WTC11 (cell line): ENCODE results near the gene NALF2.

Source experiments
- CREB1 ChIP-seq: sonication (generic); formaldehyde crosslinking; IDR thresholded peaks from 2 replicates; pipeline ENCODE4 v1.8.0; 2023; ENCODE audit warnings: mild to moderate bottlenecking, missing genetic modification reagents
- CREM ChIP-seq: sonication (generic); formaldehyde crosslinking; IDR thresholded peaks from 2 replicates; pipeline ENCODE4 v1.8.1; 2022; ENCODE audit warnings: mild to moderate bottlenecking, missing genetic modification reagents, moderate library complexity
- E2F5 ChIP-seq: sonication (generic); formaldehyde crosslinking; IDR thresholded peaks from 2 replicates; pipeline ENCODE4 v1.8.1; 2022; ENCODE audit warnings: mild to moderate bottlenecking, moderate library complexity, missing genetic modification reagents
- MAX ChIP-seq: sonication (generic); formaldehyde crosslinking; IDR thresholded peaks from 2 replicates; pipeline ENCODE4 v1.8.0; 2022; ENCODE audit warnings: mild to moderate bottlenecking, missing genetic modification reagents
- PRRX2 ChIP-seq: fragments of 250-450 bp; sonication (Bioruptor Pico); IDR thresholded peaks from 2 replicates; pipeline ENCODE4 v1.8.0; 2021; ENCODE audit warnings: mild to moderate bottlenecking
- ZSCAN18 ChIP-seq: fragments of 250-450 bp; sonication (Bioruptor Pico); IDR thresholded peaks from 2 replicates; pipeline ENCODE4 v2.1.2; 2022; ENCODE audit warnings: mild to moderate bottlenecking, moderate library complexity
- TF ChIP-seq, protein P1 (sequence below): fragments of 200-600 bp; IDR thresholded peaks from 2 replicates; pipeline ENCODE4 v1.8.0; 2022; ENCODE audit warnings: antibody characterized with exemption
- TF ChIP-seq, protein P2 (sequence below): sonication (generic); formaldehyde crosslinking; conservative IDR thresholded peaks from 2 replicates; pipeline ENCODE4 v1.8.1; 2022; ENCODE audit warnings: mild to moderate bottlenecking, missing genetic modification reagents
- TF ChIP-seq, protein P3 (sequence below): sonication (generic); formaldehyde crosslinking; IDR thresholded peaks from 2 replicates; pipeline ENCODE4 v1.8.1; 2023; ENCODE audit warnings: mild to moderate bottlenecking, moderate library complexity, missing genetic modification reagents

- TF ChIP-seq MAX (CRISPR knock-in tag) (no peak; the same call in none of the 2 replicates), CREB1 (CRISPR knock-in tag) (no peak), PRRX2 (CRISPR knock-in tag) (no peak), CREM (CRISPR knock-in tag) (no peak), E2F5 (CRISPR knock-in tag) (no peak), ZSCAN18 (no peak)
- TF ChIP-seq, protein P1, sequence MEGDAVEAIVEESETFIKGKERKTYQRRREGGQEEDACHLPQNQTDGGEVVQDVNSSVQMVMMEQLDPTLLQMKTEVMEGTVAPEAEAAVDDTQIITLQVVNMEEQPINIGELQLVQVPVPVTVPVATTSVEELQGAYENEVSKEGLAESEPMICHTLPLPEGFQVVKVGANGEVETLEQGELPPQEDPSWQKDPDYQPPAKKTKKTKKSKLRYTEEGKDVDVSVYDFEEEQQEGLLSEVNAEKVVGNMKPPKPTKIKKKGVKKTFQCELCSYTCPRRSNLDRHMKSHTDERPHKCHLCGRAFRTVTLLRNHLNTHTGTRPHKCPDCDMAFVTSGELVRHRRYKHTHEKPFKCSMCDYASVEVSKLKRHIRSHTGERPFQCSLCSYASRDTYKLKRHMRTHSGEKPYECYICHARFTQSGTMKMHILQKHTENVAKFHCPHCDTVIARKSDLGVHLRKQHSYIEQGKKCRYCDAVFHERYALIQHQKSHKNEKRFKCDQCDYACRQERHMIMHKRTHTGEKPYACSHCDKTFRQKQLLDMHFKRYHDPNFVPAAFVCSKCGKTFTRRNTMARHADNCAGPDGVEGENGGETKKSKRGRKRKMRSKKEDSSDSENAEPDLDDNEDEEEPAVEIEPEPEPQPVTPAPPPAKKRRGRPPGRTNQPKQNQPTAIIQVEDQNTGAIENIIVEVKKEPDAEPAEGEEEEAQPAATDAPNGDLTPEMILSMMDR: no peak
- TF ChIP-seq, protein P2, sequence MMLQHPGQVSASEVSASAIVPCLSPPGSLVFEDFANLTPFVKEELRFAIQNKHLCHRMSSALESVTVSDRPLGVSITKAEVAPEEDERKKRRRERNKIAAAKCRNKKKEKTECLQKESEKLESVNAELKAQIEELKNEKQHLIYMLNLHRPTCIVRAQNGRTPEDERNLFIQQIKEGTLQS (CRISPR knock-in tag): no peak
- TF ChIP-seq, protein P3, sequence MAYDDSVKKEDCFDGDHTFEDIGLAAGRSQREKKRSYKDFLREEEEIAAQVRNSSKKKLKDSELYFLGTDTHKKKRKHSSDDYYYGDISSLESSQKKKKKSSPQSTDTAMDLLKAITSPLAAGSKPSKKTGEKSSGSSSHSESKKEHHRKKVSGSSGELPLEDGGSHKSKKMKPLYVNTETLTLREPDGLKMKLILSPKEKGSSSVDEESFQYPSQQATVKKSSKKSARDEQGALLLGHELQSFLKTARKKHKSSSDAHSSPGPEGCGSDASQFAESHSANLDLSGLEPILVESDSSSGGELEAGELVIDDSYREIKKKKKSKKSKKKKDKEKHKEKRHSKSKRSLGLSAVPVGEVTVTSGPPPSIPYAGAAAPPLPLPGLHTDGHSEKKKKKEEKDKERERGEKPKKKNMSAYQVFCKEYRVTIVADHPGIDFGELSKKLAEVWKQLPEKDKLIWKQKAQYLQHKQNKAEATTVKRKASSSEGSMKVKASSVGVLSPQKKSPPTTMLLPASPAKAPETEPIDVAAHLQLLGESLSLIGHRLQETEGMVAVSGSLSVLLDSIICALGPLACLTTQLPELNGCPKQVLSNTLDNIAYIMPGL (CRISPR knock-in tag): no peak
Observed at GRCh38 chrX:69503782-69504625, at the start of gene NALF2.
